ENCODE data around the gene WBP2. TPM values are rescaled to one million over a fixed set of nuclear protein-coding genes. Genes with fewer than 3 reads are reported as not detected.
A peak's percentile ranks its signal among the peaks of the same experiment; 100 is the strongest.

Gene WBP2
- total and polyA plus RNA-seq, 2 of the 13 experiments (the other 11 are each of a cell fraction or from before 2014, with no cell fraction given) = 29.2 to 29.5 TPM

DNA sequence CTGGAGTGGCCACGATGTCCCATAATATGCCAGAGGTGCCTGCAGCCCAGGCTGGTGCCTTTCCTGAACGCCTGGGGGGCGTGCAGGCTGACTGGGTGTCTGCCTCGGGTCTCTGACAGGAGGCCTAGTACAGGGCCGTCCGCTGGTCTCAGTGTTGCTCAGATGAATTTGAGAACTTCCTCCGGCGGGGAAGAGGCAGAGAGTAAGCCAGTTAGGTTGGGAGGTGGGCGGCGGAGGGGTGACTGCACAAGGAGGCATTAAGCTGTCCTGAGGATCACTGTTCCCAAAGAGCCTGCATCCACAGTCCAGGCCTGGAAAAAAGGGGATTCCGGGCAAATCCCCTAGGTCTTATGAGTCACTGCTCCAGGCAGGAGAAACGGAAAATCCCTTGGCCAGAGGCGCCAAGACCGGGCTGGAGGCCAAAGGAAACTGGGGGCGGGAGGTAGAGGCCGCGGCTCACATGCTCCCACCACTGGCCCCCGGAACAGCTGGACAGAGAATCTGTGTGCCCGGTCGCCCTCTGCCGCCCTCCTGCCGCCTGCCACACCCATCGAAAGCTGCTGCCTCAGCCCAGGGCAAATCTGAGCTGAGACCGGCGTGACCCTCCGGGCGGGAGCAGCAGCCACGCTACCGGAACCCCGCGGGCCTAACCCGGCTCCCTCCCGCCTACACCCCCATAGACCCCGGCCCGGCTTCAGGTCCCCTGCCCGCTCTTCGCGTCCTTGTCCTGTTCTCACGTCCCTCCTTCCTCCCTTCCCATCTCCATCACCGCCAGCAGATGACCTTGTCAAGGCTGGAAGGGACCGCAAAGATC, 22.0 kb upstream of the WBP2 start (continued):
- TF ChIP-seq RBFOX2 (IDR thresholded peaks at IDR 0.05; ENCODE audit: low read depth, low read length) = peak; percentile 85
- TF ChIP-seq, protein P1, sequence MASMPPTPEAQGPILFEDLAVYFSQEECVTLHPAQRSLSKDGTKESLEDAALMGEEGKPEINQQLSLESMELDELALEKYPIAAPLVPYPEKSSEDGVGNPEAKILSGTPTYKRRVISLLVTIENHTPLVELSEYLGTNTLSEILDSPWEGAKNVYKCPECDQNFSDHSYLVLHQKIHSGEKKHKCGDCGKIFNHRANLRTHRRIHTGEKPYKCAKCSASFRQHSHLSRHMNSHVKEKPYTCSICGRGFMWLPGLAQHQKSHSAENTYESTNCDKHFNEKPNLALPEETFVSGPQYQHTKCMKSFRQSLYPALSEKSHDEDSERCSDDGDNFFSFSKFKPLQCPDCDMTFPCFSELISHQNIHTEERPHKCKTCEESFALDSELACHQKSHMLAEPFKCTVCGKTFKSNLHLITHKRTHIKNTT (CRISPR knock-in tag; IDR thresholded peaks at IDR 0.05) = no peak; the same call in 1 of the 2 replicates
- TF ChIP-seq HOXA9 (CRISPR knock-in tag; IDR thresholded peaks at IDR 0.05; ENCODE audit: borderline replicate concordance) = peak; percentile 74
- no peak; the same call in 1 of the 2 replicates for TF ChIP-seq HOXA5 (CRISPR knock-in tag; IDR thresholded peaks at IDR 0.05)
- TF ChIP-seq, protein P2, sequence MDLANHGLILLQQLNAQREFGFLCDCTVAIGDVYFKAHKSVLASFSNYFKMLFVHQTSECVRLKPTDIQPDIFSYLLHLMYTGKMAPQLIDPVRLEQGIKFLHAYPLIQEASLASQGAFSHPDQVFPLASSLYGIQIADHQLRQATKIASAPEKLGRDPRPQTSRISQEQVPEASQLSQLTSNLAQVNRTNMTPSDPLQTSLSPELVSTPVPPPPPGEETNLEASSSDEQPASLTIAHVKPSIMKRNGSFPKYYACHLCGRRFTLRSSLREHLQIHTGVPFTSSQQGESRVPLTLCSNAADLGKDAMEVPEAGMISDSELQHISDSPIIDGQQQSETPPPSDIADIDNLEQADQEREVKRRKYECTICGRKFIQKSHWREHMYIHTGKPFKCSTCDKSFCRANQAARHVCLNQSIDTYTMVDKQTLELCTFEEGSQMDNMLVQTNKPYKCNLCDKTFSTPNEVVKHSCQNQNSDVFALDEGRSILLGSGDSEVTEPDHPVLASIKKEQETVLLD (CRISPR knock-in tag; IDR thresholded peaks at IDR 0.05; ENCODE audit: low read depth) = peak; percentile 51
- TF ChIP-seq ZNF367 (CRISPR knock-in tag; IDR thresholded peaks at IDR 0.05; ENCODE audit: borderline replicate concordance) = no peak; the same call in 1 of the 2 replicates
- TF ChIP-seq, protein P3, sequence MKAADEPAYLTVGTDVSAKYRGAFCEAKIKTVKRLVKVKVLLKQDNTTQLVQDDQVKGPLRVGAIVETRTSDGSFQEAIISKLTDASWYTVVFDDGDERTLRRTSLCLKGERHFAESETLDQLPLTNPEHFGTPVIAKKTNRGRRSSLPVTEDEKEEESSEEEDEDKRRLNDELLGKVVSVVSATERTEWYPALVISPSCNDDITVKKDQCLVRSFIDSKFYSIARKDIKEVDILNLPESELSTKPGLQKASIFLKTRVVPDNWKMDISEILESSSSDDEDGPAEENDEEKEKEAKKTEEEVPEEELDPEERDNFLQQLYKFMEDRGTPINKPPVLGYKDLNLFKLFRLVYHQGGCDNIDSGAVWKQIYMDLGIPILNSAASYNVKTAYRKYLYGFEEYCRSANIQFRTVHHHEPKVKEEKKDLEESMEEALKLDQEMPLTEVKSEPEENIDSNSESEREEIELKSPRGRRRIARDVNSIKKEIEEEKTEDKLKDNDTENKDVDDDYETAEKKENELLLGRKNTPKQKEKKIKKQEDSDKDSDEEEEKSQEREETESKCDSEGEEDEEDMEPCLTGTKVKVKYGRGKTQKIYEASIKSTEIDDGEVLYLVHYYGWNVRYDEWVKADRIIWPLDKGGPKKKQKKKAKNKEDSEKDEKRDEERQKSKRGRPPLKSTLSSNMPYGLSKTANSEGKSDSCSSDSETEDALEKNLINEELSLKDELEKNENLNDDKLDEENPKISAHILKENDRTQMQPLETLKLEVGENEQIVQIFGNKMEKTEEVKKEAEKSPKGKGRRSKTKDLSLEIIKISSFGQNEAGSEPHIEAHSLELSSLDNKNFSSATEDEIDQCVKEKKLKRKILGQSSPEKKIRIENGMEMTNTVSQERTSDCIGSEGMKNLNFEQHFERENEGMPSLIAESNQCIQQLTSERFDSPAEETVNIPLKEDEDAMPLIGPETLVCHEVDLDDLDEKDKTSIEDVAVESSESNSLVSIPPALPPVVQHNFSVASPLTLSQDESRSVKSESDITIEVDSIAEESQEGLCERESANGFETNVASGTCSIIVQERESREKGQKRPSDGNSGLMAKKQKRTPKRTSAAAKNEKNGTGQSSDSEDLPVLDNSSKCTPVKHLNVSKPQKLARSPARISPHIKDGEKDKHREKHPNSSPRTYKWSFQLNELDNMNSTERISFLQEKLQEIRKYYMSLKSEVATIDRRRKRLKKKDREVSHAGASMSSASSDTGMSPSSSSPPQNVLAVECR (CRISPR knock-in tag; IDR thresholded peaks at IDR 0.05; ENCODE audit: borderline replicate concordance) = 0 out of 2 replicates have a peak, but pooled peaks have one; percentile 0
- TF ChIP-seq, protein P4, sequence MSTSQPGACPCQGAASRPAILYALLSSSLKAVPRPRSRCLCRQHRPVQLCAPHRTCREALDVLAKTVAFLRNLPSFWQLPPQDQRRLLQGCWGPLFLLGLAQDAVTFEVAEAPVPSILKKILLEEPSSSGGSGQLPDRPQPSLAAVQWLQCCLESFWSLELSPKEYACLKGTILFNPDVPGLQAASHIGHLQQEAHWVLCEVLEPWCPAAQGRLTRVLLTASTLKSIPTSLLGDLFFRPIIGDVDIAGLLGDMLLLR (CRISPR knock-in tag; IDR thresholded peaks at IDR 0.05) = no peak; the same call in 1 of the 2 replicates
- TF ChIP-seq, protein P5, sequence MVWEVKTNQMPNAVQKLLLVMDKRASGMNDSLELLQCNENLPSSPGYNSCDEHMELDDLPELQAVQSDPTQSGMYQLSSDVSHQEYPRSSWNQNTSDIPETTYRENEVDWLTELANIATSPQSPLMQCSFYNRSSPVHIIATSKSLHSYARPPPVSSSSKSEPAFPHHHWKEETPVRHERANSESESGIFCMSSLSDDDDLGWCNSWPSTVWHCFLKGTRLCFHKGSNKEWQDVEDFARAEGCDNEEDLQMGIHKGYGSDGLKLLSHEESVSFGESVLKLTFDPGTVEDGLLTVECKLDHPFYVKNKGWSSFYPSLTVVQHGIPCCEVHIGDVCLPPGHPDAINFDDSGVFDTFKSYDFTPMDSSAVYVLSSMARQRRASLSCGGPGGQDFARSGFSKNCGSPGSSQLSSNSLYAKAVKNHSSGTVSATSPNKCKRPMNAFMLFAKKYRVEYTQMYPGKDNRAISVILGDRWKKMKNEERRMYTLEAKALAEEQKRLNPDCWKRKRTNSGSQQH (CRISPR knock-in tag; IDR thresholded peaks at IDR 0.05; ENCODE audit: low read depth) = no peak; the same call in none of the 2 replicates
- peak; percentile 19; the same call in 1 of the 2 replicates for TF ChIP-seq ETV5 (CRISPR knock-in tag; IDR thresholded peaks at IDR 0.05; ENCODE audit: borderline replicate concordance)
- TF ChIP-seq MTA3 (CRISPR knock-in tag; IDR thresholded peaks at IDR 0.05) = no peak
- 0 out of 2 replicates have a peak, but pooled peaks have one; percentile 20 for TF ChIP-seq ZNF138 (CRISPR knock-in tag; IDR thresholded peaks at IDR 0.05; ENCODE audit: low read depth)
- TF ChIP-seq FLYWCH1 (CRISPR knock-in tag; IDR thresholded peaks at IDR 0.05) = no peak
- TF ChIP-seq, protein P6, sequence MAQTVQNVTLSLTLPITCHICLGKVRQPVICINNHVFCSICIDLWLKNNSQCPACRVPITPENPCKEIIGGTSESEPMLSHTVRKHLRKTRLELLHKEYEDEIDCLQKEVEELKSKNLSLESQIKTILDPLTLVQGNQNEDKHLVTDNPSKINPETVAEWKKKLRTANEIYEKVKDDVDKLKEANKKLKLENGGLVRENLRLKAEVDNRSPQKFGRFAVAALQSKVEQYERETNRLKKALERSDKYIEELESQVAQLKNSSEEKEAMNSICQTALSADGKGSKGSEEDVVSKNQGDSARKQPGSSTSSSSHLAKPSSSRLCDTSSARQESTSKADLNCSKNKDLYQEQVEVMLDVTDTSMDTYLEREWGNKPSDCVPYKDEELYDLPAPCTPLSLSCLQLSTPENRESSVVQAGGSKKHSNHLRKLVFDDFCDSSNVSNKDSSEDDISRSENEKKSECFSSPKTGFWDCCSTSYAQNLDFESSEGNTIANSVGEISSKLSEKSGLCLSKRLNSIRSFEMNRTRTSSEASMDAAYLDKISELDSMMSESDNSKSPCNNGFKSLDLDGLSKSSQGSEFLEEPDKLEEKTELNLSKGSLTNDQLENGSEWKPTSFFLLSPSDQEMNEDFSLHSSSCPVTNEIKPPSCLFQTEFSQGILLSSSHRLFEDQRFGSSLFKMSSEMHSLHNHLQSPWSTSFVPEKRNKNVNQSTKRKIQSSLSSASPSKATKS (CRISPR knock-in tag; IDR thresholded peaks at IDR 0.05) = no peak
- no peak for TF ChIP-seq ZNF850 (CRISPR knock-in tag; conservative IDR thresholded peaks at IDR 0.05)
- 0 out of 2 replicates have a peak, but pooled peaks have one; percentile 9 for TF ChIP-seq ZNF256 (CRISPR knock-in tag; conservative IDR thresholded peaks at IDR 0.05)

Data from HepG2 (cell line).